HTR-8/SVneo (cell line): ENCODE data around the gene ANKRD22.
"Not testable (repeated sequence)": the region's sequence is repeated elsewhere in the genome, so short reads cannot be mapped to it uniquely, and the experiment has no call there.

Experiments
- DNase-seq: peaks from one replicate; pipeline ENCODE4 v3.0.0; 2011; ENCODE audit warnings: low spot score, mixed read lengths; ENCODE audit not compliant: insufficient read length
- FAIRE-seq: peaks from 2 replicates; lab custom pipeline; 2011; peaks lifted over from hg19 to GRCh38; lab: Jason Lieb, UNC

ANKRD22 gene

GRCh38 chr10:88840104-88840503 is 11.5 kb downstream of the ANKRD22 start:
- no peak for DNase-seq
- no peak for FAIRE-seq

DNA sequence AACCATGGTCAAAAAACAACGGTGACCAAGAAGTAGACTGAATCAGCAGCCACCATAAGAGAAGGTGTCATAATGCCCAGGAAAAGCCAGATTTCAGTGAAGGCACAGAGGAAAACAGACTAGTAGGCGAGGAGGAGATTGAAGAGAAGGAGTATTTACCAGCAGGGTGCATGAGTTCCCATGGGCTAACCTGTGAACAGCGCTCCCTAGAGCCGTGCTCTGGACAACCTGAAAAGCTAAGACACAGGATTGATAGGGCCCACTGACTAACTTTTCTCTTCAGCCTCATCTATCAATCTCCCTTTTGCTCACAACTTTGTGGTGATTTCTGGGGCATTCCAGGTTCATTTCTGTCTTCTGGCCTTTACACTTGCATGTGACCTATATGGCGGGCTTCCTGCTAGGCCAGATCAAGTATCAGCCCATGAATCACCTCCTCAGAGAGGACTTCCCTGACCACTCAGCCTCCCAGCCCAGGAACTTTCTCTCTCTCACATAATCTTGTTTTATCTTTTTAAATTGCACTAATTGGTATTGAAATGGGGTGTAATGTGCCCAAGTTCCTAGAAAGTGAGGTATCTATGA is 12.8 kb downstream of the ANKRD22 start:
- DNase-seq (no peak), FAIRE-seq (no peak)

DNA sequence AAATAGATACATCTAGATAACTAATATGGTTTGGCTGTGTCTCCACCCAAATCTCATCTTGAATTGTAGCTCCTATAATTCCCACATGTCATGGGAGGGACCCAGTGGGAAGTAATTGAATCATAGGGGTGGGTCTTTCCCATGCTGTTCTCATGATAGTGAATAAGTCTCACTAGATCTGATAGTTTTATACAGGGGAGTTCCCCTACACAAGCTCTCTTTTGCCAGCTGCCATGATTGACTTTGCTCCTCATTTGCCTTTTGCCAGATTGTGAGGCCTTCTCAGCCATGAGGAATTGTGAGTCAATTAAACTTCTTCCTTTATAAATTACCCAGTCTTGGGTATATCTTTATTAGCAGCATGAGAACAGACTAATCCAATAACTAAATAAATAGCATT is 14.0 kb downstream of the ANKRD22 start:
- not testable (repeated sequence) for DNase-seq, FAIRE-seq

DNA sequence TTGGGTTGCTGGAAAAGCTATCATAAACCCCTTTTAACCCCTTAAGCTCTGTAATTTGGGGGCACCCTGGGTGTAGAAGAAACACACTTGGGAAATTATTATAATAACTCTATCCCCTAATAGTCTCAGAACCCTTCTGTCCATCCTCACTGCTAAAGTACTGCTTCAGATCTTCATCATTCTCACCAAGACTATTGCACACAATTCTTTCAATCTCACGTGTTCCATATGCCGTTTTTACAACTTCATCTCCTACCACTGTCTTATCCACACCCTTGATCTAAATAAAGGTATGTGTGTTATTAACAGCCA is 15.8 kb downstream of the ANKRD22 start:
- DNase-seq (no peak), FAIRE-seq (no peak)

DNA sequence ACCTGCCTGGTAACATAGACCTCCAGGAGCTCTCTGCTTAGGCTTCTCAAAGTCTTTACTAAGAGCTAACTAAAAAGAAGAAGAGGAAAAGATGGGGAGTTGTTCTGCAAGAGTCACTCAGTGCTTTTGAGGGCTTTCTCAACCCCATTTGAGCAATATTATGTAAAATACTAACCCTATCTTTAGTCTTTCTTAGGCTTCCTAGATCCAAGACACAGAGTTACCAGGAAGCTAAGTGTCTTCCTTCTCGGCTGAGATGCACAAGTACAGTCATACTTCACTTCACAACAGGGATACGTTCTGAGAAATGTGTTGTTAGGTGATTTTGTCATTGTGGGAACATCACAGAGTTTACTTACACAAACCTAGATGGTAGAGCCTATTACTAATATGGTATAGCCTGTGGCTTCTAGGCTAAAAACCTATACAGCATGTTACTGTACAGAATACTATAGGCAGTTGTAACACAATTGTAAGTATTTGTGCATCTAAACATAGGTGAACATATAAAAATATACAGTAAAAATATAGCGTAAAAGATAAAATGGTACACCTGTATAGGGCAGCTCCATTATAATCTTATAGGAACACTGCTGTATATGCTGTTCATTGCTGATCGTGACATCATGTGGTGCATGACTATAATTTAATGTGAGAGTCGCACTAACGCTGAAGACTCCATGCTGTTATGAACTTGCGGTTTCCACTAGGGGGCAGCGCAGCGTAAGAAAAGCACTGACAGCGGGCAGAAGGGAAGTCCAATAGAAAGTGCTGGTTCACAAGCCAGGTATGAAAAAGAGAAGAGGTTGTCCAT is 16.3 kb downstream of the ANKRD22 start:
- FAIRE-seq (peak; percentile 81), DNase-seq (peak; percentile 53)

GRCh38 chr10:88833723-88834122 is 17.9 kb downstream of the ANKRD22 start:
- FAIRE-seq (peak; percentile 31), DNase-seq (no peak)

DNA sequence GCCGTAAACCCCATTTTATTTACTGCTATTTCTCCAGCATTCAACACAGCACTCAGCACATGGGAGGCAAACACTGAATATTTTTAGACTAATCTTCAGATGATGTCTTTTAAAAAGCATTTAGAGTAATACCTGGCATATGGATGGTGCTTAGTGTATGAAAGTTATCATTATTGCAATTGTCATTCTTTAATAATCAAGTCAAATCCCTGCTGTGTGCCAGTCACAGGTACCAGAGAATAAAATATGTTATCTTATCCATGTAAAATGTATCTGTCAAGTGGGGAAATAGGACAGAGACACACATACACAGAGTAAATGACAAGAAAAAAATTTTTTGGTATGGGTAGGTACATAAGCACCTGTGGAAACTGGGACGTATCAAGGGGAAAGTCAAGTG is 18.5 kb downstream of the ANKRD22 start:
- no peak for FAIRE-seq
- DNase-seq = no peak

DNA sequence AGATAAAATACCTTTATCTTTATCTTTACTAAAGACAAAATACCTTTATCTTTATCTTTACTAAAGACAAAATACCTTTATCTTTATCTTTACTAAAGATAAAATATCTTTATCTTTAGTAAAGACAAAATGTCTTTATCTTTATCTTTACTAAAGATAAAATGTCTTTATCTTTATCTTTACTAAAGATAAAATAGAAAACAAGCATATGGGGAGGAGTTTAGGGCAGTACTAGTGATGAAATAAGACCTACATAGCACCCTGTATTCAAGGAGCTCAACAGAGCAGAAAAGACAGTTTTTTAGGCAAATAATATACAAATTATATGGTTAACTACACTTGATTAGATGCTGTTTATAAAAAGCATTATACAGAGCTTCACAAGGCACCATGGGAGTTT is 19.3 kb downstream of the ANKRD22 start:
- FAIRE-seq = no peak
- DNase-seq = no peak

DNA sequence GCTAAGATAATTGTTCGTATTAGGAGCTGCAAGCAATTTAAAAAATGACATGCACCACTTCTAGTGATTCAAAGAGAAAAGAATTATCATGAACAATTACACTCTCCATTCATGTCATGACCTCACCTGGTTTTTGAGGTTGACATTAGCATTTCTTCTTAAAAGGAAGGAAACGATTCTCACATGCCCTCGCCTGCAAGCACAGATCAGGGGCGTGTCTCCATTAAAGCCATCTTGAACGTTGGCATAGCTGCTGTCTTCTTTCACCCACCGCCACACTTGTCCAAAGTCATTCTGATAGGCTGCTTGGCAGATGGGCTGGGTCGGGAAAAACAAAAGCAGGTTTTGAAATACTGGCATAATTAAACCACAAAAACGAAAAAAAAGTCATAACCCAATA is 19.9 kb downstream of the ANKRD22 start:
- DNase-seq (no peak), FAIRE-seq (no peak)

DNA sequence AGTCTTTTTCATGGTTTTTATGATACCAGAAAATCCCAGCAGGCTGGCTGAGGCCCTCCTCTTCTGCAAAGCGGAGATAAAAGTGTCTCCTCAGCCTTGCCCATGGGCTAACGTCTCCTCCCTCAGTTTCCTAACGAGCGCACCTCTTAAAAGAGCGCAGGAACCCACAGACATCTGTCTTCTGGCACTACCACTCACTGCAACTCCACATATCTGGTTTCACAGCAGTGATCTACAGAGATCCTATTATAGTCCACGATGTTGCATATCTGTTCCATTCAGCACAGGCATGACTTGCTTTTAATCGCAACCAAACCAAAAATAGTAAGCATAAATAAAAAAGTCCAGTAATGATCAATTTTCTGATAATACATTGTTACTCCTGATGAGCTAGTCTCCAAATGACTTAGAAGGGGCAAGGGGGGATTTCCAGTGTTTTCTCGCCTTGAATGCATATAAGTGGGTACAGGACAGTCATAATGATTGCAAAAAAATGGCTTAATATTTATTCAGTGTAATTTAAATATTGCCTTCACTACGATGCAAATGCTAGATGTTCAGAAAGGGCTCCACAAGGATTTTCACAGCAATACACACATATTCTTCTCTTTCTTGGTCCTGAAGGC is 20.9 kb downstream of the ANKRD22 start:
- FAIRE-seq = no peak
- no peak for DNase-seq

DNA sequence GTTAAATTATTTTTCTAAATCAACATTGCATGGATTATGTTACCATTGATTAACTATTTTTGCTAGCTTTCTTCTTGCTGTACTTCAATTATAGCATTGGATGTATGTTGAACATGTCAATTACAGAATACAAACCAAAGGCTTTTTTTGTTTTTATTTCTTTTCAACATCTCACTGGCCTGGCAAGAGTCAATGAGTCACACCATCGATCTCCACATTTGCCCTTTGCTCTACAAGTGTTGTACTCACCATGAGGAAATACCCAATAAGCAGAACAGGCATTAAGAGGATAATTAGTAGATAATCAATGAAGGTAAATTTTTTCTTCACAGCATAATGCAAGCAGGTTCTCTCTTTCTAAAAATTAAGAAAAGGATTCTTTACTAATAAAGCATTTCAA is 23.3 kb downstream of the ANKRD22 start:
- FAIRE-seq (no peak), DNase-seq (no peak)

GRCh38 chr10:88827671-88828070 is 24.0 kb downstream of the ANKRD22 start:
- no peak for FAIRE-seq
- DNase-seq = no peak

DNA sequence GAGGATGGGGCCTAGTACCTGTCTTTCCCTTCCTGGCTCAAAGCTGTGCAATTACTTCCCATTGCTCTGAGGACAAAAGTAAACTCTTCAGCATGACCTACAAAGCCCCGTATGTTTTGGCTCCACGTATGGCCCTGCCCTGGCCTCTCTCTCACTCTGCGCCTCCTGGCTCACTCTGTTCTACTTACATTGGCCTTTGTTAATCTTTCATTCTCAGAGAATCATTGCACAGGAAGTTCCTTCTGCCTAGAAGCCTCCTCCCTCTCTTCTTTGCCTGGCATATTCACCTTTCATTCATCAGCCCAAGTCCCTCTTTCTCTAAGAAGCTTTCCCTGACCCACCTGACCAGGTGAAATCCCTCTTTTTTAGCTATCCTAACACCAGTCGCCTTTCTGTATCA is 25.3 kb downstream of the ANKRD22 start:
- no peak for FAIRE-seq
- no peak for DNase-seq

DNA sequence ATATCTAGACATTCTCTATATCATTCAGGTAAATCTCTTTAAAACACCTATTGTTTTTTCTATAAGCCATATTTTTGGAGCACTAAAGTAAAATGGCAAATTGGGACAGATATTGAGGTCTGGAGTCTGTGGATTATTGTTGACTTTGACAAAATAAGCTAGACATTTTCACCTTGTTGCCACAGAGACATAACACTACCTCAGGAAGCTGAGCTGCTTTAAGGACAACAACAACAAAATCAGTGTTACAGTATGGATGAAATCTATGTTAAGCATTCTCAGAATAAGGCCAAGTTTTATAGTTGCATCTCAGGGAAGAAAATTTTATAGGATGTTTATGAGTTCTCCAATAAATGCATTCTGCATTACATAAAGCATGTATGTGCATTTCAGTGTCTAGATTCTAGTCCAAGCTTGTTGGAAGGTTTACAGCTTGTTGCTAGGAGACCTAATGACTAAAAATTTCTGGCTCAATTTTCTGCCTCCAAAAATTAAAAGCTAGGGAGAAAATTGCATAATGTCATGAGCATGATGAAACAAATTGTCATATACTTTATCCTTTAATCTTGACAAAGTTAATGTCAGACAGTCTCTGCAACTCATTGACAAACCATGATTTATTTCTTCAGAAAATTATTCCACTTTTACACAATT is 30.8 kb downstream of the ANKRD22 start:
- no peak for FAIRE-seq
- DNase-seq = no peak

- DNase-seq (no peak), FAIRE-seq (no peak)
These were observed 32.4 kb downstream of the ANKRD22 start for GRCh38 chr10:88819290-88819689.

DNA sequence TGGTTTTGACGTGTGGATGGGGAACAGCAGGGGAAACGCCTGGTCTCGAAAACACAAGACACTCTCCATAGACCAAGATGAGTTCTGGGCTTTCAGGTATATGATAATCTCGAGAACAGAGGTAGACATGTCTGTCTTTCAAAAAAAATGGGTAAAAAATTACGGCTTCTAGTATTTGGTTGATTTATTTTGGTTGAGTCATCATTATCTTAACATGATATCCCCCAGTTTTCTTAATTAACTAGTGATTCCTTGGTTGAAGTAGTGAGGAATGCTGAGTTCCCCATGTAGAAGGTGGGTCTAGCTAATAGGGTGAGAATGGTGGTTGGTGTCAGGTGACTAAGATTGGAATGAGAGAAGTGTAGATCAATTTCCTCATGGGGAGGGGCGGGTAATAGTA is 38.4 kb downstream of the ANKRD22 start:
- FAIRE-seq (no peak), DNase-seq (no peak)

DNA sequence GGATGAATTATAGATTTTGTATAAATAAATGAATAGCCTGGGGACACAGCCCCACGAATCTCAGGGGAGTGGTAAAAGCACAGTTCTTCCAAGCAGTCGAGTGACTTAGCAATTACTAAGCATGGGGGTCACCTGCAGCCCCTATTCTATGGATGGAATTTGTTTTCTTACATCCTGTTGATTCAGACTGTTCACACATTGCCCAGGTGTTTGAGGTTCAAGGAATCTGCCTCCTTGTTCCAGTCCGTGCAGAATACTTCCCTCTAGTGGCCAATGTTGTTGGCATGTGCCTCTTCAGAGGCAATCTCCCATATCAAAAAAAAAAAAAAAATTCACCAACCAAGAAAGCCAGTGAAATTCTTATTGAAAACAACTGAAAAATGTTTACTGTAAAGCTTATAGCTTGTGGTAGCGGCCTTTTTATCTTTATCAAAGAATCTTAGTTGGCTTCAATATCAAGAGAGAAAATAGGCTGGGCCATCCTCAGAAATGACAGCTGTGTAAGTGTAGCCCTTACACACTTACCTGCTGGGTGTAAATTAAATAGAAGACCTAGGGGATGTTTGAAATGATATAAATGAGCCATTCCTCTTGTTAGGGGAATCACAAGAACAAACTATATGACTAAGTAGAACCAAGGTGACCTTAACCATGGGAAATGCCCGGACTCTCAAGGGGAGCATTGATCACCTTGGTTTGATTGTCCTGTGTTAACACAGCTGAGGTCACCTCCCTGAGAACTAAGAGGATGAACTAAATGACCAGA is 41.3 kb downstream of the ANKRD22 start:
- FAIRE-seq (no peak), DNase-seq (peak; percentile 33)

- no peak for FAIRE-seq
- DNase-seq = no peak
These were observed 42.0 kb downstream of the ANKRD22 start for GRCh38 chr10:88809621-88810020.

GRCh38 chr10:88805924-88806323 is 45.7 kb downstream of the ANKRD22 start:
- DNase-seq (no peak), FAIRE-seq (no peak)

DNA sequence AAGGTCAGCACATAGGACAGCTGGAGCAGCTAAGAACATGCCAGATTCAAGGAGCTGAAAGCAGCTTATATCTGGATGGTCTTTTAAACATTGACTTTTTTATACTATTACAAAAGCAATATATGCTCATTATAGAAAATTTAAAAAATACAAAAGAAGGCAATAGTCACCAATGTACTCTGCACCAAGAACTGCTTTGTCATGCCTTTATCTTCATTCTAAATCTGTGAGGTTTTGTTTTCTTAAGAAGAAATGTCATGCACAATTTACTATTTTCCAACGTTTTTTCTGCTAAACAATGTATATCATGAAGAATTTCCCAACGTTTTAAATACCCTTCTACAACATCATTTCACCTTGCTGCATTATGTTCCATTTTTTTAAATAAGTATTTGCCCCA is 46.3 kb downstream of the ANKRD22 start:
- FAIRE-seq (no peak), DNase-seq (no peak)
